Suppressor macrophage treated with lipopolysaccharide for 1 hour (primary cell): Measurements from ENCODE around the gene SEL1L2.

ENCODE experiments used
- DNase-seq, 3 donors: peaks; one replicate each; pipeline ENCODE4 v3.0.0-alpha.2; 2020 to 2022

Gene SEL1L2

DNA sequence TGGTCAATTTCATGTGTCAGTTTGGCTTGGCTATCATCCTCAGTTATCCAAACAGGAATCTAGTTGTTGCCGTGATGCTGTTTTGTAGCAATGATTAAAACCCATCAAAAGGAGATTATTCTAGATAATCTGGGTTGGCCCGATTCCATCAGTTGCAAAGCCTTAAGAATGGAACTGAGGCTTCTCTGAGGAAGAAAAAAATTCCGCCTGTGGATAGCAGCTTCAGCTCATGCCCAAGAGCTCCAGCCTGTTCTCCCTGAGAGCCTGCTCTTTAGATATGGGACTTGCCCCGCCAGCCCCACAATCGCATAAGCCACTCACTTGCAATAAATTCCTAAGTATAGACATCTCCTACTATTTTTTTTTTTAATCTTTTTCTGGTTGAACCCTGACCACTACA lies 61.5 kb downstream of the SEL1L2 start:
- no peak for DNase-seq

DNA sequence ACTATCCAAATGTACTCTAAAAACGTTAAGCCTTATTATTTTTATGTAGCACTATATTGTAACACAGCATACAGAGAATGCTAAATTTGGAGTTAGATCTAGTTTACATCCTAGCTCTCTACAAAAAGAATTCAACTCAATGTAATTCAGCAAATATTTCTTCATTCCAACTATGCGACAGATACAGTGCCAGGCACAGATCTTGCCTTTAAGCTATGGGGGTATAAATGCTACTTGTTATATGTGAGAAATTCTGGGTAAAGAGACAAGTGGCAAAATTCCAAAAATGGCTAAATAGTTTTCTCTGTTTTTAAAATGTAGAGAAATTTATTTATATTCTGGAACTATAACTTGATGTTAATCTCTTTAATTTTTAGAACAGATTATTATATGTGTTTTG lies 63.2 kb downstream of the SEL1L2 start:
- DNase-seq = no peak

DNA sequence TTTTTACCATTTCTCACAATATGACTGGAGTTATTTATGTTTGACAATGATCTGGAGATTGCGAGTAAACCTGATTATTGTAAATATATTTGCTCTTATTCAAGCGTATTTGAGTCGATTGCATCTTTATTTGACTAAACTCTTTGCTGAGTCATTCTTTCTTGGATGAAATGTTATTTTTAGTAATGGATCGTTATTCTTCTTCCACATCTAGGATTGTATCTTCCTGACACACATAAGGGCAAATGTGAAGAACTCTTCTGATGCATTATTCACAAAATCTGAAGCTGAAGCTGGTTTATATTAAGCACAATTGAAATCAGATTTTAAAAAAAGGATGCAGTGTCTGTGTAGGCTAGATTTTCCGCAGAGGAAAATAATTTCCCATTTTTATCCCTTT lies 68.2 kb downstream of the SEL1L2 start:
- DNase-seq = no peak

DNA sequence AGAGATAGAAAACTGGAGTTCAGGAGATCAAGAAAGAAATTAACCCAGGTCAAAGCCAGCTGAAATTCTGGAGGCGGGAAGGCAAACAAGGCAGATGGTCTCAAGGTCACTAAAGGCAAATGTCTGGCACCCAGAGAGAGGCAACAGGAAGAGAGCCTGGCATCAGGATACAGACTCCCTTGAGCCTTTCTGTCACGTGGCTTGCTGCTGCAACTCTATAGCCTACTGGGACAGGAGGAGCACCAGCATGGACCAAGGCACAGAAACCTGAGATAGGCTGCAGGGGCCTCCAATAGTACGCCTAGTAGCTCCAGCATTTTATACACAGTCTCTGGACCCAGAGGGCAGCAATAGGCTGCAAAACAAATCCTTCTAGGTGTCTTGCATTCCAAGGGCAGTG lies 75.1 kb downstream of the SEL1L2 start:
- DNase-seq = no peak

DNA sequence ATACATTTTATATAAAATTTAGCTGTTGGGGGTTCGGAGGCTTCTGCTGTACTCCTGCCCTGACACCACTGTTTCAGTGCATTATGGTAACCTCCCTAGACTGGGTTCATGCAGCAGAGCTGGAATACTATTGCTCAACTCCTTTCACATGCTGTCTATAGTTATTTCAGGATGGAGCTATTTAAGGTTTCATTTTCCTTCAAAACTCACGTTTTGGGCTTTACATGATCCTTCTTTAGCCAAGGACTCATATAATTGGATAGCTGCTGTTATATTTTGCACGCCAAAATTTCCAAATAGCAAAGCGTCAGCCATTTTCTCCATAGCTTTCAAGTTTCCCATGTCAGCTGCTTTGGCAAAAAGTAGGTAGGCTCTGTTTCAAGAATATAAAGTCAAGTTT lies 76.8 kb downstream of the SEL1L2 start:
- no peak for DNase-seq

DNA sequence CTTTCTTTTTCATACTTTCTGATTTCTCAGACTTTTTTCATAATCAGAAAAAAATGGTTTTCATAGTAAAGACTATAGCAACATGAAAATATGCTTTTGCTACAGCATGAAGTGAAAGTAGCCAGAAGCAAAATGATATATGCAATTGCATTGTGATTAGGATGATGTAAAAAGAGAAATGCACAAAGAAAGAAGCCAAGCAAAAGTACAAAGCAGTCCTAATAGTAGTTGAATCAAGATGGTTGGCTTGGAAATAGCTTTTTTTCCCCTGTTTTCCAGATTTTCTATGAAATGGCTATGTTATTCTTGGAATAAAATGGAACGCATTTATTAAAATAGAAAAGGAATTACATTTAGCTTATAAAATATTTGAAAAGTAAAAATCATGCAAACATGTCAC lies 77.3 kb downstream of the SEL1L2 start:
- no peak for DNase-seq

DNA sequence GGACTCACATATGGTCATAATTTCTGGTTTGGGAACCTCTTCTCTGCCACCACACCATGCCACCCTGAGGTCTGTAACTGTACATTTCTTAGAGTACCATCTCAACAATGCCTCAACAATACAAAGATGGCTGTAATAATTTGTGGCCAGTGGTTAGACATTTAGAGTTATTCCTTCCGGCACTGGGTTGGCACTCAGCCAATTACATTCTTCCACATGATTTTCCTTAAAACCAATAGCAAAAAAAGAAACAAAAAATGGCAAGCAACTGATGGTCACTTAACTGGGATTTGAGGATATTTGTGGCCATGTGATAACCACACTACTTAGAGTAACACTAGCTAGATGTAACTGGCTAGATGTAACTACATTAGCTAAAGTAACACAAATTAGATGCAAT lies 79.9 kb downstream of the SEL1L2 start:
- DNase-seq = no peak

DNA sequence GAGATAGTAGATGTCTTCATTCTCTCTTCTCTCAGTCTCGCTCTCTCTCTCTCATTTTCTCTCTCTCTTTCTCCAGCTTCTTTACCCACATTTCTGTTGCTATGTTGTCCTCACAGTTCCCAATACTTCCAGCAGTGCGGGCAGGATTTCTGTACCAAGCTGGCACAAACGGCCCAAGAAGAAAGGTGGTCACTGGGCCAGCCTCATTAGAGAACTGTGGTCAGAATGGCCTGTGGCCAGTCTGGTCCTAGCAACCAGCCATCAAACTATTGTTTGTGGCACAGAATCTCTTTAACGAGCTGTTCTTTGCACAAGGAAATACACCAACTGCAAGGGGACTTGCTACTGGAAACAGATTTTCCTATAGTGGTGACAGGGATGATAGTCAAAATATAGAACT lies 81.3 kb downstream of the SEL1L2 start:
- DNase-seq = no peak

DNA sequence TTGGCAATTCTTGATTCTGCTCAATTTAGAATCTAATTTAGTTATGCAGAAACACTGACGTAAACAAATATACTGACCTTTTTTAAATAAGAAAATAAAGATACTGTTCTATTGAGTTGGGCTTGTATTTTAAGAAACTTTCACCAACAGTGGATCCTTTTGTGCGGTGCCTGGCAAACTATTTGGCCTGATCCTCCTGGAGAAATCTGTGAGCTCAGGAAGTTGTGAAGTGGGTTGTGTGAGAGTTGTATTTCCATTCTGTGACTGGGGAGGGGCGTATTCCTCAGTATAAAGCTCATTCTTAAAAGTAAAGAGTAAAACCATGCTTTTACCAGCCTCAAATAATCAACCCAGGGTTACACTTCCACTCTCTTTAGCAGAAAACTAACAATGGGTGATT lies 85.6 kb downstream of the SEL1L2 start:
- DNase-seq = no peak

DNA sequence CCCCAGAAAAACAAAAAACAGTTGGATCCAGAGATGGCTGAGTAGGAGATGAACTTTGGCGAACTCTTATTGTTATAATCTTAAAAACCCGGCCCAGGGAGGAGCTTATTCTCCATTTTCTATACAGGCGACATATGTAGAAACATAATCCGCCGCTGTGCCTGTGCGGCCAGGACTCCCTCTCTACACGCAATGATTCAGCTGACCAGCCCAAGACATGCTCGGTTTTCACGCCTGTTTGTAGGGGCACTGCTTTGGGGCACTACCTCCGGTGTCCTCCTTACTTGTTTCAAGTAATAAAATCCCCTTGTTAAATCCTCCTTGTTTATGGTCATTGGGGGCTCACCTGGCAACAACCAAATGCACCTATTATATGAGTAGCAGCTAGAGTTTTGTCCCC lies 89.9 kb downstream of the SEL1L2 start:
- DNase-seq = no peak

DNA sequence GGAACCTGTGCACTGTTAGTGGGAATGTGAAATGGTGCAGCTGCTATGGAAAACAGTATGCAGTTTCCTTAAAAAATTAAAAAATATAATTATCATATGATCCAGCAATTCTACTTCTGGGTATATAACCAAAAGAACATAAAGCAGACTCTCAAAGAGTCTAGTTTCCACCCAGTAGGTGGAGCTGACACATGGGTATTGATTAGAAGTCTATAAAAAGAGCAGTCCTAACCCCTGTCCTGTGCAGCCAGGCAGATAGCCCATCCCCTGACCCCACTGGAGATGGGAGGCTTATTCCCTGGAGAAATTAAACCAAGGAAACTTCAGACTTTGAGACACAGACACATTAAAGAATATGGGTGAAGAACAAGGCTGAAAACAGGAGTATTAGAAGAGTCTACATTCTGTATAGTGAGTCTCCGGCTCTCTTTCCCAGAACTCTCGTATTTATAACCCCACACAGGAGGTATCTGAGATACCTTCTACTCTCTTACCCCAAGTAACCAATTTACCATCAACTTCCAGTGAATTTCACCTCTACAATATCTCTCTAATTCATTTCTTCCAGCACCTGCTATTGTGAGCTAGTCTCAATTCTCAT lies 92.3 kb downstream of the SEL1L2 start:
- DNase-seq = no peak

DNA sequence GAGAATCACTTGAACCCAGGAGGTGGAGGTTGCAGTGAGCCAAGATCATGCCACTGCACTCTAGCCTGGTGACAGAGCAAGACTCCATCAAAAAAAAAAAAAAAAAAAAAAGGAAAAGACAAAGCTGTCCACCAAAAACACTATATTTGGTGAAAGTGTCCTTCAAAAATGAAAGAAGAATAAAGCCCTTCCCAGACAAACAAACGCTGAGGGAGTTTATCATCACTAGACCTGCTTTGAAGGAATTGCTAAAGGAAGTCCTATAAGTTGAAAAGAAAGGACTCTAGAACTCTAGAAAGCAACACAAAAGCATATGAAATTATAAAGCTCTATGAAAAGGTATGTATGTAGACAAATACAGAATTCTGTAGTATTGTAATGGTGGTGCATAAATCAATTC lies 98.8 kb downstream of the SEL1L2 start:
- no peak for DNase-seq

DNA sequence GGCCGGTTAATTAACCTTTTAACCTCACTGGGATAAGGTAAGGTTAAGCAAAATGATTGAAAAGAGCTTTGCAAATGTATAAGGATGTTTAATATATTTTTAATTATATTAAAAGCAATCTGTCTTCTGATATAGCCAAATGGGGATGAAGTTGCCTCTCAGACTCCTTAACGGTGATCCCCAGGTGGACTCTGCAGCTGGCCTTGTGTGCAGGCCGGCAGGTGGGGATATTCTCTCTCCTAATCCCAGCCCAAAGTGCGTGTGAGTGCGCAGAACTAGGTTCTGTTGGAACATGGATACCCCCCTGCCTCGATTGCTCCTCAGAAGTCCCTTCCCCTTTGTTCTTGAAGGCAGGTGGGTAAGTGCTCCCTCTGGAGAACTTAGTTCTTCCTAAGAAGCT lies 105.6 kb downstream of the SEL1L2 start:
- DNase-seq = no peak

DNA sequence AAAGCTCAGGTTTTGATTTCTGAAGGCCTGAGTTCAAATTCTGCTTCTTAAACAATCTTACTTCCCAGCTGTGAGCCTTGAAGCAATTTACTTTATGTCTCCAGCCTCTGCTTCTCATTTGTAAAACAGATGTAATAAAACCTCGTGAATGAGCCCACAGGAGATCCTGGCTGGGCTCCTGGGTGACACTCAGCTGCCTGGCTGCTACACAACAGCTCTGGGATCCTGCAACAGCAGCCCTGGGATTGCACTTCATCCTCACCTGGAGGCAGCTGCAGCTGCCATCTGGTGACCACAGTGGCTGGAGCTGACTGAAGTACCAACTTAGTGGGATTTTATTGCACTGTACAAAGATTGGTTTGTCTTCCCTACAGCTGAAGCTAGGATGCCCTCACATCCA lies 107.0 kb downstream of the SEL1L2 start:
- no peak for DNase-seq

DNA sequence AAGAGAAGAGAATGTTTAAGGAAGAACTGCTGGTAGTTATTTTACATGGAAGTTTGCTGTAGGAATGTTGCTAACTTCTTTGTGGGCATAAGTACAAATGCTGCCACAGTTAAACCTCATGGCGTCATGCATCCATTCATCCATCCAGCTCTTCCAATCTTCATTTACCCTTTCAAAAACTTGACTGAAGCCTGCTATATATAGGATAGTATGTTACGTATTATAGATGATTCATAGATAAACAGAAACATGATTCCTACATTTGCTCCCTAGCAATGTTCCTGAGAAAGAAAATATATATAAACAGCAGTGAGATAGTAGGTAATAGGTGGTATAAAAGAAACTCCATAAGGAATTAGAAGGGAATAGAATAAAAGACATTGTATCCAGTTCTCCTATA lies 111.8 kb downstream of the SEL1L2 start:
- no peak for DNase-seq

DNA sequence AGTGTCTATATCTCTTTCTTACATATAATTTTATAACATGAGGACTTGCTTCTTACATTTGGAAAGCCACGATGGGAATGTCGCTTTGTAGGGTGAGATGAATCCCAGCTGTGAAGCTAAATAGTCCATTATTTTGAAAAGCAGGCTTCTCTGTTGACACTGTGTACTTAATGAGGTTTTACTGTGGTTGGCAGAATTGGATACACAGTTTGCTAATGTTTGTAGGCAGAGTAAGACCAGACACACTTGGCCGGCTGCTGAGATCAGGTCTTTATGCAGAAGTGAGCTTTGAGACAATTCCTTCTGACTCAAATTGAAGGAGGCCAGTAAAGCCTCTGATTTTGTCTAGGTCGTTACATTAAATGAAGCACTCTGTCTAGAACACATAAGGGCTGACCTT lies 112.6 kb downstream of the SEL1L2 start:
- no peak for DNase-seq

DNA sequence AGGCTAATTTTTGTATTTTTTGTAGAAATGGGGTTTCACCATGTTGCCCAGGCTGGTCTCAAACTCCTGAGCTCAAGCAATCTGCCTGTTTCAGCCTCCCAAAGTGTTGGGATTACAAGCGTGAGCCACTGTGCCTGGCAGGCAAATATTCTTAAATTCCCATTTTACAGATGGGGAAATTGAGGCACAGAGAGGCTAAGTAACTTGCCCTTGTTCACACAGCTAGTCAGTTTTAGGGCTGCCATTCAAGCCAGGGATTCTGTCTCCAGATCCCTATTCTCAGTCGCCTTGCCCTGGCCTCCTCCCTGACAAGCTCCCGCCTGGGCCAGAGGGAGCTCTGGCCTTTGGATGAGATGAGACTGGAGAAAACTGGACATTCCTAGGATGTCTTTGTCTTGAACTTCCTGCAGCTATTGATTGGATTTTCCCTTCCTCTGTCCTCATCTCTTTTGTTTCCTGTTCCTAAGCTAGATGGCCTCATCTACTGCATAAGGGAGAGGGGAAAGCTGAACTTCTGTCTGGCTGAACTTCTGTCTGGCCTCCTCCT lies 115.1 kb downstream of the SEL1L2 start:
- DNase-seq = no peak

DNA sequence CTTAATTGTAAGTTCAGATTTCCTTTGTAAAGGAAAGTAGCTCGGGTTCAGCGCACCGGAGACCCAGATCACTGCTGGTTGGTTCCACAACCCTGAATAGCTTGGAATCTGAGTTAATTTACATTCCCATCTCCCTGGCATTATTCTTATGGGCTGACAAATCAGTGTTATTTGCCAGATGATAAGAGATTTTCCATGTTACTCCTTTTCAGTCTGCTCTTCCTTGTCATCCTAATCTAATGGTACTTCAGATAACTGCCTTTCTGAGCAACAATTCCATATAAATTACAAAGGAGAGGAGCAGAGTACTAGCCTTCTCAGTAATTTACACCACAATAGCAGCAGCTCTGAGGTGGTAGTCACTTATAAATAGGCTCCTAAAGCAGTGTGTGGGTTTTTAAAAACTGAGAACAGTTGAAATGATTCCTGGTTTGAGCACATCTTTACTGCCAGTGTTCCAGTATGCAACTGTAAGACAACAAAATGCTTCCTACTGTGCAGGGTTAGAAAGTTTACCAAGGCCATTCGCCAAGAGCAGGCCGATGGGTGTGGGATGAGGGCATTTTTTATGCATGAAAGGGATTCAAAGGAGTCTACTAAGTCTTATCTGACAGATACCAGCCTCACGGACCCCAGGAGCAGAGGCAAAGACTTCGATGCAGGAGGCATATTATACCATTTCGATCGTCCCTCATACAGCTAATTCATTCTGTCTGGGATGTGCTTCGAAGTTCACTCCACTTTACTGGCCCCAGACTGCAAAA lies 115.8 kb downstream of the SEL1L2 start:
- DNase-seq = no peak

DNA sequence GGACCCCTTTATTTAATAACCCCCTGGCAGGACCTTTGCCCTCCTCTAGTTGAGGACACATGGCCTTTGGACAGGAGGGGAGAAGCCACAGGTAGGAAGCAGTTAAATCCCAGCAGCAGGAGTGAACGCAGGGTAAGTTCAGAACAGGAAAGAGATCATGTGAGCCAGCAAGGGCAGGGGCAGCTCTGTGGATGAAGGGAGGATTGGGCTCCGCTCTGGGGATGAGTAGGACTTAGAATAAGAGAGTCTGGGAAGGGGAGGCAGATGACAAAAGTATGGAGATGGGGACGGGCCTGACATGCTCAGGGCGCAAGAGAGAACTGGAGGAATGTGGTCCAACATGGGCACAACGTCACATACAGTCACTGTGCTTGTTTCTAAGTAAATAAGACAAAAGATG lies 116.6 kb downstream of the SEL1L2 start:
- DNase-seq = no peak

DNA sequence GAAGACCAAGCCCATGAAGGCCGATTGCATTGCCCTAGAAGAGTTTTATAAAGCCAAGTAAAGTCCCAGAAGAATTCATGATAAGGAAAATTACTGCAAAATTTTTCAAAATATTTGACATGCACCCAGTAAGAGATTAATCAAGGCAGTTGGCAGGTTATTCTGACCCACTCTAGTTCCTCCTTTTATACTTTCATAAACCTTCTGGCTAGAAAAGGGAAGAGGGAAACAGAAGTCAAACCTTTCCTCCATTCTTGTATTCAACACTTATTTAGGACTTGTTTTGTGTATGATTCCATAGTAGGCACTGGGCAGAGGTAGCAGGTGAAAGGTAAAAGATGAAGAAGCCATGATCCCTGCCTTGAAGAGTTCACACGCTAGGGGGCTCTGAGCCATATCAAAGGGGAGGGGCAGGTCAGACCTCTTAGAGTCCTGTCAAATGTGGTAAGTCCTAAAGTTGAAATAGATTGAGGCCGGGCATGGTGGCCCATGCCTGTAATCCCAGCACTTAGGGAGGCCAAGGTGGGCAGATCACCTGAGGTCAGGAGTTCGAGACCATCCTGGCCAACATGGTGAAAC lies 120.2 kb downstream of the SEL1L2 start:
- DNase-seq = peak in 2 of 3 donors; percentile 27 to 31

DNA sequence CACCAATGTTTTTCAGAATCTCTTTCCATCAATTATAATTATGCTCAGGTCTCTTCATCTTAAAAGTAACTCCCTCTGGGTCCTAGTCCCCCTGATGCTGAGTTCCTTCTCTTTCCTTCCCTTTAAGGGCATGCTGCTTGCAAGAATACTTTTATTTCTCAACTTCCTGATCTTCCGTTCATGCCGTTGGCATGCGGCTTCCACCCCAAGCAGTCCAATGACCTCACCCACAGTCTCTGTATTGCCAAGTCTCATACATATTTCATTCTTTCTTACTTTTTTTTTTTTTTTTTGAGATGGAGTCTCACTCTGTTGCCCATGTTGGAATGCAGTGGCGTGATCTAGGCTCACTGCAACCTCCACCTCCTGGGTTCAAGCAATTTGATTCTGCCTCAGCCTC lies 122.1 kb downstream of the SEL1L2 start:
- peak; percentile 78 to 90 (median 89) for DNase-seq

DNA sequence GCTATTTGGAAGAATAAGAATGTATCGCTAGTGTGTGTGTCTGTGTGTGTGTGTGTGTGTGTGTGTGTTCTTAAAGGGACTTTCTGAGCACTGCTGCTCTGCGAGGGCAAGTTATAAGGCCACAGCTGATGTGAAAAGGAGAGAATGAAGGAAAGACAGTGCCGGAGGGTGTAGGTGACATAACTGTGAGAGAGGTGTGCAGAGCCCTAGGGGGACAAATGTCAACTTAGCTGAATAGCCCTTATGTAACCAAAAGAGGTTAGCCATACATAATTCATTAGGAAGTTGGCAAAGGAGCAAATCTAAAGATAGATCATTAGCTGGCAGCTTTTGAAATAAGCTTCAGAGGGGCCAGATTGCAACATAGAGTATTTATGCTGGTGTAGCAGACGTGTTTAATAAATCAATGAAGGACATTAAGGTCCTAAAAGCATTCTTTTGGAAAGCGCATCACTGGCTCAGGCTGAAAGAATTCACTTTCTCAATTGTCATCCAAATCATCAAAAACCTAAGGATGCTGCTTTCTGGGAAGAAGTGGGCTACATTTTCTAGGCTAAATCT lies 124.5 kb downstream of the SEL1L2 start:
- peak; percentile 31 to 42 (median 41) for DNase-seq

DNA sequence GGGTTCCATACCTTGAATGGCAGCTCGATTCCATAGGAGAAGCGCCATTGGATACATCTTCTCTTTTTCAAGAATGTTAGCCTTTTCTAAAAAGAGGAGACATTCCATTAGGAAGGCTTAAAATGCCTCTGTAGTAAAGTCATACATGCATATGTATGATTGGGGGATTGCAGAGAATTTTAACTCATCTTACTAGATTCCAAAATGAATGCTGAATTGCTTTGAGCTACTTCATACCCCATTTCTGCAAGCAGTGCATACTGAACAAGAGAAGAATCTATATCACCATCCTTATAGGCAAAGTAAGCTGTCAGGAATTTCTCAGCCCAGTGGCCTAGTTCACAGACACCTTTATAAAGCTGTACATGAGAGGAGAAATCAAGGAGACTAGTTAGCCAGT lies 125.3 kb downstream of the SEL1L2 start:
- no peak for DNase-seq

DNA sequence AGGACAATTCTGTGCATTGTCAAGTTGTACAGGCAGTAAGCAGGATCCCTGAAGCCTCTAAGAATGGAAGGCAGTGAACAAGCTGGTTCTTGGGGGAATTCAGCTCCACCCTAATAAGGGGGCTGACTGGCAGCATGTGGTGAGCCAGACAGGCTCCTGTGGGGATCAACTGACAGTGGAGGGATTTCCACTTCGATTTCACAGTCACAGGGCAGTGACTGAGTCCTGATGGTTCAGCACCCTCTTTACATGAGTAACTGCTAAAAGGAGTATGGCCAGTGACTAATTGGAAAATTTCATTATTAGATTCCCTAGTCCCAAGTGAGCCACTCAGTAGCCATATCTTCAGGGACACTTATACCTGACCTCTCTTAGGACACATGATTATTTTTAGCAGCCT lies 127.2 kb downstream of the SEL1L2 start:
- DNase-seq = peak; percentile 80 to 93 (median 83)
